Activated CD8-positive, alpha-beta memory T cell treated with anti-CD3 and anti-CD28 coated beads, Interleukin-2, amount 50 U/mL, for 48 hours (primary cell): ENCODE data around the gene RUSF1.
"Not testable (repeated sequence)": the region's sequence is repeated elsewhere in the genome, so short reads cannot be mapped to it uniquely, and the experiment has no call there.

ENCODE experiments used
- DNase-seq: peaks from one replicate; pipeline ENCODE4 v3.0.0-alpha.2; 2020

Gene RUSF1

GRCh38 chr16:31513884-31514283, 5.7 kb upstream of the RUSF1 start:
- DNase-seq: no peak

DNA sequence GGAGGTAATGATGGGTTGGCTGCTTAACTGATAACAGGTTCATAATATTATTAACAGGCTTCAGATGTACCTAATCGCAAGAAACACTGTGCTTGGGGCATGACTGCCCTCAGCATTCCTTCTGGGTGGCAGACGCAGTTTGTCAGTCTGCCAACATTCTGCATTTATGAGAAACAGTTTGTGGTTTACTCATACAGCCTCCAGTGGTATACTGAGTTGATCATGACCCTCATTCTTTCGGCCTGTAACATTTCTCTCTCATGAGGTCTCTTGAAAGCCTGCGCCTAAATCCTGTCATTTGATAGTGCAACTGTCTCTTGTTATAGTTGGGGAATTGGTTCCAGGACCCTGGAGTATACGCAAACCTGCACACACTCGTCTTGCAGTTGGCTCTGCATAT, 4.9 kb upstream of the RUSF1 start:
- no peak for DNase-seq

- no peak for DNase-seq
These were observed 560 bp upstream of the RUSF1 start for GRCh38 chr16:31508706-31509195.

- no peak for DNase-seq
These were observed 618 bp downstream of the RUSF1 start for GRCh38 chr16:31507617-31507928.

- DNase-seq: no peak
These were observed 2.7 kb downstream of the RUSF1 start for GRCh38 chr16:31505483-31505882.

- DNase-seq: no peak
These were observed 4.0 kb downstream of the RUSF1 start for GRCh38 chr16:31504159-31504558.

DNA sequence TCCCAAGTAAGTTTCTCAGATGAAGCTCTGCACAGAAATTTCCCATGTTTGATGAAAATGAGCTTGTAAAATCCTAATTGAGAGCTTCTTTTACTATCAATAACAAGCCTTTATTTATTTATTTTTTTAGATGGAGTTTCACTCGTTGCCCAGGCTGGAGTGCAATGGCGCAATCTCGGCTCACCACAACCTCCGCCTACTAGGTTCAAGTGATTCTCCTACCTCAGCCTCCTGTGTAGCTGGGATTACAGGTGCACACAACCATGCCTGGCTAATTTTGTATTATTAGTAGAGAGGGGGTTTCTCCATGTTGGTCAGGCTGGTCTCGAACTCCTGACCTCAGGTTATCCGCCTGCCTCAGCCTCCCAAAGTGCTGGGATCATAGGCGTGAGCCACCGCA, 4.6 kb downstream of the RUSF1 start:
- not testable (repeated sequence) for DNase-seq

DNA sequence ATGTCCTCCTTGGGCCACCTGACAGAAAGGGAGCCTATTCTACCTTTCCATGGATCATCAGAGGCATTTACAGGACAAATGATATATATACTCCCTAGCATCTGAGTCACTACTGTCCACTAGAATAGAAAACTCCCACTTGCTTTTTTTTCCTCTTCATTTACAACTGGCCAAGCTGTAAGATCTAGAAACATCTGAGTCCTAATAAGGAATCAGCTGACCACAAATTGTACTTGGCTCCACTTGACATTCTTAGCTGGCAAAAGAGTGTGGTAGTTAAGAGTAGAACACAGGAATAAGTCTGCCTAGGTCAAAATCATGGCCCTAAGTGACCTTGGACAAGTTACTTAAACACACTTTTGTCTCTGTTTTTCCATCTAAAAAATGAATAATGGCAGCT, 5.2 kb downstream of the RUSF1 start:
- DNase-seq: no peak

- DNase-seq: no peak
These were observed 6.2 kb downstream of the RUSF1 start for GRCh38 chr16:31501966-31502348.

DNA sequence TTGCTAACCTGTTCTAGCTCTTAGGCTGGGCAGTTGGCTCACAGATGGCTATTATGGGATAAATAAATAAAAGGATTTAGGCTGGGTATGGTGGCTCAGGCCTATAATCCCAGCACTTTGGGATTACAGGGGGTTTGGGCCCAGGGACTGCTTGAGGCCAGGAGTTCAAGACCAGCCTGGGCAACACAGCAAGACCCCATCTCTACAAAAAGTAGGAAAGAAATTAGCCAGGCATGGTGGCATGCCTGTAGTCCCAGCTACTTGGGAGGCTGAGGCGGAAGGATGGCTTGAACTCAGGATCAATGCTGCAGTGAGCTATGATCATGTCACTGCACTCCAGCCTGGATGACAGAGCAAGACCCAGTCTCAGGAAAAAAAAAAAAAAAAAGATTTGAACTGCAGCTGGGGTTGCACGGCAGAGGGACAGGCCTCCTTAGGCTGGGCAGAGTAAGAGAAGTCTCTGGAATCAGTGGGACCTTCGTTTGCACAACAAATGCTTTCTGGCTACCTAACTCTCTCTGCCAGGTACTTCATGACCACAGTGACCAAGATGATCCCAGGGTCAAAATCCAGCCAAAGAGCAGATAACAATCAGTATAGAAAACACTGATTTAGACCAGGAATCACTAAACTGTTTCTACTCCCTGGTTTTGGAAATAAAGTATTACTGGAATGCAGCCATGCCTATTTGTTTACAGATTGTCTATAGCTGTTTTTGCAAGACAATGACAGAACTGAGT, 6.8 kb downstream of the RUSF1 start:
- DNase-seq: no peak

GRCh38 chr16:31499928-31500327, 8.3 kb downstream of the RUSF1 start:
- no peak for DNase-seq

- no peak for DNase-seq
These were observed 9.7 kb downstream of the RUSF1 start for GRCh38 chr16:31498493-31498892.

DNA sequence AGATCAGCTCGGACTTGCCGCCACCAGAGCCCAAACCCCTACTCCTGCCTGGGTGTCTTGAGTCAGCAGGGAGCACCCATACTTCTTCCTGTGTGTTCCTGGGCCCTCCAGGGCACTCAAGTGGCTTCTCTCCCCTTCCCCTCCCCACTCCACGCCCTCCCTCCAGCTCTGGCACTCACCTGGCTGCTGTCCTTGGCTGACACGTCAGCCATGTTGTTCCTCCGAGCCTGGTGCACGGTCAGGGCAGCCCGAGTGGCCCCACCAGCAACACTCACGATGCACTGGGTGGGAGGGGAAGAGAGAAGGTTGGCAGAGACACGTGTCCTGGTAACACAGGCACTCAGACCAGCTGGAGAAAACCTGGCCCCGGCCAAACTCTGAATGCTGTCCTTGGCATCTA, 11.5 kb downstream of the RUSF1 start:
- no peak for DNase-seq

DNA sequence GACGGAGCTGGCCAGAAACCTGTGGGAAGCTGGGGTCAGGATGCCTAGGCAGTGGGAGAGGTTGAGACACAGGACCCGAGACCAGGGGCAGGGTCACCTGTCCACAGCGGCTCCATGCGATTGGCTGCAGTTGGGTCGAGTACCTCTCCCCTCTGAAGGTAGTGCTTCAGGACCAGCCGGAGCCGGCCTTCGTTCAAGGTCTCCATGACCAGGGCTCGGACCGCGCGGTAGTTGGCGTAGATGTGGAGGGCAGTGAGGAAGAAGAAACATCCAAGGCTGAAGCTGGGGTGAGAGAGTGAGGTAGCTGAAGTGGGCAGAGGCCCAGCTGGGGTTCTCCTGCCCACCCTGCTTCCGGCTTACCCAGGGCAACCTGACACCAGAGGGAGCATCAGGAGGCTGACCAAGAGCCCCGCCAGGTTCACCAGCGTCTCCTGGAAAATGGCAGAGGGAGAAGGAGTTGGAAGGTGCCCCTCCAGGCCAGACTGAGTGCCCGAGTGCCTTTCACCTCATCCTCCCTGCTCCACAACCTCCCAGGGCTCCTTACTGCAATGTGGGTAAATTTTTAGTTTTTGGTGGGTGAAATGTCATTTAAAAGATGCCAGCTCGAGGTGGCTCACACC, 14.6 kb downstream of the RUSF1 start:
- DNase-seq: no peak

GRCh38 chr16:31491778-31492418, 16.3 kb downstream of the RUSF1 start:
- DNase-seq: no peak

GRCh38 chr16:31489616-31490584, 18.3 kb downstream of the RUSF1 start:
- DNase-seq: no peak

DNA sequence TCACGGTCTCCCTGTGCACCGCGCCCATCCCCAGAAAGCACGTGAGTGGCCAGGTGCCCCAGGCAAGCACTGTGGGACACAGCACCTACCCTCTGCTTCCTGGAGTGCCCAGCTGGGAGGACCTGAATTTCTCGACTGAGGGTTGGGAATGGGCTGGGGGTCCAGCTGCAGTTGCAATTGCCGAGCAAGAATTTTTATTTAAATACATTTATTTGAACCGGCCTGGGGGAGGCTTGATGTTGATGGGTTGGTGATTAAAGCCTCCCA, 19.0 kb downstream of the RUSF1 start:
- no peak for DNase-seq

- DNase-seq: no peak
These were observed 19.5 kb downstream of the RUSF1 start for GRCh38 chr16:31488468-31489297.

- DNase-seq: peak; percentile 78
These were observed 20.3 kb downstream of the RUSF1 start for GRCh38 chr16:31487720-31488467.

DNA sequence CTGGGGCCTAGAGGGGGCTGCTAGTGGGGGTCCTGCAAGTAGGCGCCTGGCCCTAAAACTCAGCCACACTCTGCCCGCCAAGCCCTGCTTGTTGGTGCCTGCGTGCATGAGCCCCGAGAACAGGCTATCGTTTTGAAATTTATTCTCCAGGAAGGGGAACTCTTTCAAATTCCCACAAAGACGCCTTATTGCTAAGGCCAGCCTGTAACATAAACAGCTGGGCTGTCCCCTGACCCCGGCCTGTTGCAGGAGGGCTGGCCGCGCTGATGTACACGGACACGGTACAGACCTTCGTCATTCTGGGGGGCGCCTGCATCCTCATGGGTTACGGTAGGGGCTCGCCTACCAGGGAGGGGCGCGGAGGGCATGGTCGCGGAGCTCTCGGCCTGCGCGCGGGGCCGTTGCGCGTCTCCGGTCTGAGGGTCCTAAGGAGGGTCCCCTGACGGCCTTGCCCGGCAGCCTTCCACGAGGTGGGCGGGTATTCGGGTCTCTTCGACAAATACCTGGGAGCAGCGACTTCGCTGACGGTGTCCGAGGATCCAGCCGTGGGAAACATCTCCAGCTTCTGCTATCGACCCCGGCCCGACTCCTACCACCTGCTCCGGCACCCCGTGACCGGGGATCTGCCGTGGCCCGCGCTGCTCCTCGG, 21.0 kb downstream of the RUSF1 start:
- no peak for DNase-seq

GRCh38 chr16:31486045-31486444, 22.1 kb downstream of the RUSF1 start:
- DNase-seq: no peak
